BJ (cell line): Measurements from ENCODE around the gene UNK. TPM values are rescaled to one million over a fixed set of nuclear protein-coding genes. Genes with fewer than 3 reads are reported as not detected.

Source experiments
- CTCF ChIA-PET: fragments of 350-600 bp; formaldehyde crosslinking; extraction: SDS; loops from one replicate; lab custom pipeline; 2021; ENCODE audit warnings: antibody characterized with exemption, inconsistent platforms; lab: Yijun Ruan, JAX
- POLR2A ChIA-PET: fragments of 300-600 bp; sonication (Branson Sonifier 250); formaldehyde crosslinking; extraction: SDS; loops from one replicate; lab custom pipeline; 2021; ENCODE audit warnings: antibody characterized with exemption; lab: Charles Lee
- DNase-seq: peaks from one replicate; pipeline ENCODE4 v3.0.0-alpha.2; 2011; ENCODE audit warnings: low read depth
- H3K27me3 ChIP-seq: 2 replicates; pipeline ENCODE4 v1.6.0; 2011; ENCODE audit warnings: low read length; ENCODE audit not compliant: control insufficient read depth, insufficient read depth
- H3K36me3 ChIP-seq: 2 replicates; pipeline ENCODE4 v1.5.1; 2011; ENCODE audit warnings: low read length; ENCODE audit not compliant: control insufficient read depth, insufficient read depth
- H3K4me3 ChIP-seq: 2 replicates; pipeline ENCODE4 v1.5.1; 2011; ENCODE audit warnings: low read depth, mild to moderate bottlenecking, control low read depth, low read length
- CTCF ChIP-seq: IDR thresholded peaks from 2 replicates; pipeline ENCODE4 v1.5.1; 2011; ENCODE audit warnings: low read depth, mild to moderate bottlenecking, control low read depth, inconsistent platforms, low read length, moderate library complexity; ENCODE audit not compliant: insufficient read depth
- polyA plus RNA-seq: library from polyadenylated mRNA; depleted of rRNA; stranded (reverse); fragments of >200 nt; gene quantifications from 2 replicates; pipeline ENCODE4 v1.2.3, GENCODE V29; 2011

The UNK gene
- polyA plus RNA-seq, 1 experiment: 7.2 TPM

GRCh38 chr17:75823257-75824041, 38.8 kb downstream of the UNK start:
- no peaks in the 10 kb centered on the region for H3K27me3 ChIP-seq
- CTCF ChIA-PET: interaction anchor here (1.1 to 1.3 kb wide), 2 partner anchors 40 to 59 kb away, joined by 3 to 4 read pairs; partner anchors contain the start of gene GALK1
- peaks cover 39% of the 10 kb centered on the region for H3K36me3 ChIP-seq
- POLR2A ChIA-PET: no interaction called here
- H3K4me3 ChIP-seq: no peak overlapping the region
- no peak for TF ChIP-seq CTCF
- DNase-seq: no peak

GRCh38 chr17:75824050-75824552, 39.5 kb downstream of the UNK start:
- Histone ChIP-seq H3K36me3 (peaks cover 34% of the 10 kb centered on the region), H3K27me3 (no peaks in the 10 kb centered on the region), H3K4me3 (no peak overlapping the region)
- ChIA-PET POLR2A (no interaction called here), CTCF (interaction anchor here (1.1 kb wide), 1 partner anchor 40 kb away, joined by 3 read pairs; no protein-coding TSS in a partner anchor)
- no peak for DNase-seq
- no peak for TF ChIP-seq CTCF

- ChIA-PET POLR2A (no interaction called here), CTCF (interaction anchor here (1.3 to 6.8 kb wide), 2 partner anchors 8 to 41 kb away, joined by 4 to 56 read pairs; no protein-coding TSS in a partner anchor)
- Histone ChIP-seq H3K27me3 (no peaks in the 10 kb centered on the region), H3K36me3 (peaks cover 30% of the 10 kb centered on the region), H3K4me3 (no peak overlapping the region)
- no peak for DNase-seq
- no peak for TF ChIP-seq CTCF
These were observed 40.1 kb downstream of the UNK start for GRCh38 chr17:75824666-75825065.

GRCh38 chr17:75825149-75825552, 40.5 kb downstream of the UNK start:
- TF ChIP-seq CTCF: no peak
- POLR2A ChIA-PET: no interaction called here
- no peak for DNase-seq
- Histone ChIP-seq H3K4me3 (no peak overlapping the region), H3K27me3 (no peaks in the 10 kb centered on the region), H3K36me3 (peaks cover 25% of the 10 kb centered on the region)
- CTCF ChIA-PET: interaction anchor here (1.3 to 6.8 kb wide), 3 partner anchors 9 to 71 kb away, joined by 4 to 56 read pairs (median 12); no protein-coding TSS in a partner anchor

- no peak overlapping the region for H3K4me3 ChIP-seq
- TF ChIP-seq CTCF: no peak
- no peaks in the 10 kb centered on the region for H3K27me3 ChIP-seq
- H3K36me3 ChIP-seq: peaks cover 20% of the 10 kb centered on the region
- POLR2A ChIA-PET: no interaction called here
- CTCF ChIA-PET: interaction anchor here (1.3 to 6.8 kb wide), 4 partner anchors 9 to 72 kb away, joined by 4 to 56 read pairs (median 12); no protein-coding TSS in a partner anchor
- DNase-seq: no peak
These were observed 41.3 kb downstream of the UNK start for GRCh38 chr17:75825748-75826370.
